Dendritic cell treated with granulocyte-macrophage colony-stimulating factor and Interleukin-4, amounts not matched to agents 40 ng/mL and 50 ng/mL, for 4 days (primary cell): Measurements from ENCODE around the gene RAP1GAP2.
"Not testable (repeated sequence)": the region's sequence is repeated elsewhere in the genome, so short reads cannot be mapped to it uniquely, and the experiment has no call there.

Source experiments
- H3K27ac Mint-ChIP-seq: one replicate; pipeline ENCODE4 v1.8.0; 2022; ENCODE audit warnings: mild to moderate bottlenecking, mixed read lengths
- H3K27me3 Mint-ChIP-seq: one replicate; pipeline ENCODE4 v1.8.0; 2022; ENCODE audit warnings: mild to moderate bottlenecking, mixed read lengths
- H3K36me3 Mint-ChIP-seq: one replicate; pipeline ENCODE4 v1.8.0; 2022; ENCODE audit warnings: low read depth, mixed read lengths
- H3K4me1 Mint-ChIP-seq: one replicate; pipeline ENCODE4 v1.8.0; 2022; ENCODE audit warnings: low read depth, mixed read lengths
- H3K4me3 Mint-ChIP-seq: one replicate; pipeline ENCODE4 v1.8.0; 2022; ENCODE audit warnings: mild to moderate bottlenecking, moderate library complexity, mixed read lengths
- H3K9me3 Mint-ChIP-seq: one replicate; pipeline ENCODE4 v1.8.0; 2022; ENCODE audit warnings: mixed read lengths
- intact Hi-C: fragments of 100-400 bp; cut with micrococcal nuclease; formaldehyde crosslinking; loops from one replicate; pipeline ENCODE4 v1.15.0; 2022

RAP1GAP2 gene

DNA sequence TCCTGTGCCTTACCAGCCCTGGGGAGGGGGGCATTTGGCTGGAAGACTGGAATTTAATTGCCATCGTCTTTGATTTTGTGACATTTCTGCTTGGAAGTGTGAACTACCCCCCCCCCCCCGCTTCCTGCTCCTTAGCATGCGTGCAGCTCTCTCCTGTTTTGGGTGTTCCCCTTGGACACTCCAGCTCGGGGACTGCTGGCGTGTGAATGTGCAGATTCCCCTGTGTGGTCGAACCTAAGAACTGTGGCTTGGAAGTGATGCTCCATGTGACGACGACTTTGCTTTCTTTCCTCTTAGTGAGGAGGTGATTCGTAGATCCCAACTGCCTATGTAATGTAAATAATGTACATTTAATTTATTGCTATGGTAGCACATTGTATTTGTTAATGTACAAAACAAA is 241.0 kb downstream of the RAP1GAP2 start:
- intact Hi-C loops, result no loop called here

DNA sequence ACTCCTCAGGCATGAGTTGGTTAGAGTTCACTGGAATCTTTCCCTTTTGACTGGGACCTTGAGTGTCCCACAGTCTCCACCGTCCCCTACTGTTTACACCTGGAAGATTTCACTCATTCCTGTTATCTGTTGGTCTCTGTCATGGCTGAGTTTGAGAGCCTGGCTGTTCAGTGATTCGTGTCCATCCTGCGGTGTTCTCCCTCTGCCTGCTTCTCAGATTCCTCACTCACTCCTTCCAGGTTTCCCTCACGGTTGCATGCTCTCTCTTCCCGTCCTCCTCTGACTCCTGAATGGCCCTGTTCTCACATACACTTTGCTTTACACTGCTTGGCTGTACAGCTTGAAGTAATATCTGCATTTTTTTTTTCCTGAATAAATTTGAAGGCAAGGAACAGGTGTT is 242.7 kb downstream of the RAP1GAP2 start:
- Mint-ChIP-seq H3K36me3 (peaks cover 16% of the 10 kb centered on the region), H3K27ac (no peak overlapping the region), H3K4me3 (no peak overlapping the region), H3K27me3 (peaks cover 20% of the 10 kb centered on the region), H3K9me3 (peaks cover 8% of the 10 kb centered on the region), H3K4me1 (peaks cover 14% of the 10 kb centered on the region)
- intact Hi-C loops, result no loop called here

More for the DNA sequence above, 241.0 kb downstream of the RAP1GAP2 start:
- Mint-ChIP-seq H3K27me3 (peaks cover 15% of the 10 kb centered on the region), H3K4me1 (peaks cover 14% of the 10 kb centered on the region), H3K27ac (no peak overlapping the region), H3K9me3 (no peaks in the 10 kb centered on the region), H3K36me3 (peaks cover 32% of the 10 kb centered on the region), H3K4me3 (no peak overlapping the region)

DNA sequence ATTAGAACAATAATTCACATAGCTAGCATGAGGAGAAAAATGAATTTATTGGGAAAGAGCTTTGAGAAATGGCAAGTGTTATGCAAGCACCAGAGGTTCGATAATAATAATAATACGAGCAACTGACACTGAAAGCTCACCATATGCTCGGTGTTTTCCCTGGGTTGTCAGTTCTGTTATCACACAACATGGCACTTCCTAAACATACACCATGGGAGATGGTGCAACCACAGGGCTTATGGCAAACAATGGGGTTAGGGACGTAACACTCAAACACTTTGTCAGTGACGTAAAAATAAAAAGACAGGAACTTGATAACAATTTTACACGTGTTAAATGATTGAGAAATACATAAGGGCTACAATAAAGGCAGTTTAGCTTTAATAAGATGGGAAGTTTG is 243.5 kb downstream of the RAP1GAP2 start:
- H3K27me3 Mint-ChIP-seq, result peaks cover 24% of the 10 kb centered on the region
- H3K27ac Mint-ChIP-seq, result no peak overlapping the region
- H3K4me1 Mint-ChIP-seq, result peaks cover 14% of the 10 kb centered on the region
- no peak overlapping the region for H3K4me3 Mint-ChIP-seq
- peaks cover 16% of the 10 kb centered on the region for H3K9me3 Mint-ChIP-seq
- H3K36me3 Mint-ChIP-seq, result peaks cover 8% of the 10 kb centered on the region
- intact Hi-C loops, result no loop called here

DNA sequence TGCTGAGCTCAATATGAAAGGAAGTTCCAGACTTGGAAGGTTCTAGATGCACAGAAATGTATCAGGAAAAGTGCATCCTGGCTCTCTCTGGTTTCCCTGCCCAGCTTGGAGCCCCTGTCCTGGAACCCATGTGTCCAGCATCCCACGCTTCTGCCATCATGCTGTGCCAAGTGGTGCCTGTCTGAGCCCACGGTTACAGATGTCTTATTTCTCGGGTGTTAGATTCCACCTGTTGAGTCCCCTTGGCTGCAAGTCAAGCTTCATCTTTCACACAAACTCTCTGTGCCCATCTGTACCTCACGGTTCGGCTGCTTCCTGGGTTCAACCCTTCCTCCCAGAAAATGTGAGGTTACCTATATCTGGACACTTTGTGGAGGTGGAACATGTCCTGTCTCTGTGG is 244.6 kb downstream of the RAP1GAP2 start:
- H3K27me3 Mint-ChIP-seq, result peaks cover 24% of the 10 kb centered on the region
- H3K27ac Mint-ChIP-seq, result no peak overlapping the region
- no peak overlapping the region for H3K4me3 Mint-ChIP-seq
- no peaks in the 10 kb centered on the region for H3K36me3 Mint-ChIP-seq
- H3K9me3 Mint-ChIP-seq, result peaks cover 16% of the 10 kb centered on the region
- H3K4me1 Mint-ChIP-seq, result peaks cover 14% of the 10 kb centered on the region
- intact Hi-C loops, result no loop called here

DNA sequence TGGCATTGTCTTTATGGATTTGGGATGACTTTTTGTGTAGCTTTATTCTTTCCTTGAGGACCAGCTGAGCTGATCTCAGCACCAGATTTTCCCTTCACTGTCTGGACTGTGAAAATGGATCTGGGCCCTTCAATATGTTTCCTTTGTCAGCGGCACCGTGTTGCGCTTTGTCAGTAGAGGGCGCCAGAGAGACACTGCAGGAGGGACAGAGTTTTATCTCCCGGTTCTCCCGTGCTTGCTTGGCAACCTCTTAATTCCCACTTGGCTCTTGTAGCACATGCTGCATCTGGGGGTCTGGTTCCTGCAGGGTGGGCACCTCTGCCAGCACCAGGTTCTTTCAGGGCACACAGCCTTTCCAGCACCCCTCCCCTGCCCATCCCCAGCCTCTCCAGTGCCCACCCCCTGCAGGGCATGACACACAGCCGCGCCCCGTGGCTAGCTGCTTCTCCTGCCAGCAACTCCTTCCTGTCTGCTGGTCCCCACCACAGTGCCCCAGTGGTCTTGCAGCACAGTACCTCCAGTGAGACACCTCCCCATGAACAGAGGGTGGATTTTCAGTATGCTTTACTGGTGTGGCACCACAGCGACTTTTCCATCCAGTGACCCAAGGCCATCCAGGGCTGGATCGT is 247.6 kb downstream of the RAP1GAP2 start:
- Mint-ChIP-seq H3K4me3 (no peak overlapping the region), H3K27ac (no peak overlapping the region), H3K4me1 (peaks cover 12% of the 10 kb centered on the region), H3K9me3 (peaks cover 16% of the 10 kb centered on the region), H3K27me3 (peaks cover 26% of the 10 kb centered on the region), H3K36me3 (peaks cover under 1% of the 10 kb centered on the region)
- intact Hi-C loops, result no loop called here

DNA sequence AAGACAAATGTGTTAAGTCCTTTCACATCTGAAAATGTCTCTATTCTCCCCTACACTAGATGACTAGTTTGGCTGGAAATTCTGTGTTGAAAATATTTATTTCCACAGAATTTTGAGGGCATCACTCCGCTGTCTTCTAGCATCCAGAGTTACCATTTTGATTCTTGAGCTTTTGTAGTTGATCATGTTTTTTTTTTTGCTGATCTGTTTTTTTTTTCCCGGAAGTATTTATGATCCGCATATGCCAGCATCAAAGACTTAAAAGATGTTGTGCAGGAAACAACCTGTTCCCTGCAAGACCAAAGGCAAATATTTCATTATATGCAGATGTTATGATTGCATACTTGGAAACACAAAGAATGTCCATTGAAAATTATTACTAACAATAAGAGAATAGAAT is 250.5 kb downstream of the RAP1GAP2 start:
- Mint-ChIP-seq H3K4me3 (no peak overlapping the region), H3K27ac (no peak overlapping the region)
- intact Hi-C loops, result loop anchor here (5.0 kb wide), 2 partner anchors 401 to 601 kb away; no protein-coding TSS in a partner anchor

DNA sequence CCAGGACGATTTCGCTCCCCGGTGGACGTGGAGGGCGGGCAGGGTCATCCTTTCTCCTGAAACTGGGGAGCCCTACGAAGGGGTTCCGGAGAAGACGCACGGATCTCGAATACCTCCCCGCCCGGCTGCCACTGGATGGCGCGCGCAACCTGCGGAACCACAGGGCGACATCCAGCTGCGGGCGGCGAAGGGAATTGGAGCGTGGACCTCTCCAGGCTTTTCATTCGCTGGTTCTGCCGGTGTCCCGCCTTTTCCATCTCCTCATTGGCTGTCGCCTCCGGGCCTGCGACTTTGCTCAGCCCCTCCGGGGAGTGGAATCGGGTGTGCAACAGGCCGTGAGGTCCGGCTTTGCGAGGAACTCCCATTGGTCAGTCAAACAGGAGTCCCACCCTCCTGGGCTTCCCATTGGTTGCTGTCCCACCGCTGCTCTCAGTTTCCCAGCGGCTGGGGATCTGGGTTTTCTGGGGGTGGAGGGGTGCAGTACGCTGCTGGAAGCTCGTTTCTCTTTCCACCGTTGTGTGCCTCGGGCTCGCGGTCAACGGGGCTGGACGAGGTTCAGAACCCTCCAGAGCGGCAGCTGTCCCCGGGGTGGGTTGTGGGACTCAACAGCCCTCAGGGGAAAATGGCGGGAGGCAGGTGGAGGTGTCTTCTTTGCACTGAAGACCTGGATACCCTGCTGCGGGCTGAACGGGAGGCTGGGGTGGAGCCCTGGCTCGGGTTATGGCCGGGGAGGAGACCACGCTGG is 252.7 kb downstream of the RAP1GAP2 start:
- peaks cover 10% of the 10 kb centered on the region for H3K4me1 Mint-ChIP-seq
- peaks cover 7% of the 10 kb centered on the region for H3K27me3 Mint-ChIP-seq
- H3K36me3 Mint-ChIP-seq, result peaks cover 6% of the 10 kb centered on the region

More for the DNA sequence above, 250.5 kb downstream of the RAP1GAP2 start:
- Mint-ChIP-seq H3K27me3 (peaks cover 13% of the 10 kb centered on the region), H3K9me3 (peaks cover 16% of the 10 kb centered on the region), H3K36me3 (peaks cover 6% of the 10 kb centered on the region), H3K4me1 (peaks cover 10% of the 10 kb centered on the region)

DNA sequence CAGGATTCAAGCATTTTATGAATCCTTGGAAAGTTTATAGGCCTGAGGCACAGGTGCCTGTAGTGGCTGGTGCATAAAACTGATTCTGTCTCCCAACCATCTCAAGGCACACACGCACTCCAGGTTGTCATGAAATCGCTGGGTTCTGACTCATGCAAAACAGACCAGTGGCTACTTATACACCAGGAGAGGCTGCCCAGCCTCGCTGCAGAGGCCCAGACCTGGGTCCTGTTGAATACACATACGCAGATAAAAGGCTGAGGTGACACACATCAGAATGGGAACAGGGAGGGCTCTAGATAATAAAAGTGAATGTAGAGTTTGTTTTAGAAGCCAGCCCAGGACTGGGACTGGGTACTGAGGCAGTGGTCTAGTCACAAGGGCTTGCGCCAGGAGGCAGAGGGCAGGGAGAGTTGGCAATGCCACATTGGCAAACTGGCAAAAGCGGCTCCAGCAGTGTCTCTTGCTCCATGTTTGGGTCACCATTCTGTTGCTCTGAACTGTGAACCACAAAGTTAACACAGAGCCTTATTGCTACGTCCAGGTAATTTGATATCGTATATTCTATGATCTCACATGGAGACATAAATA is 253.6 kb downstream of the RAP1GAP2 start:
- H3K4me3 Mint-ChIP-seq, result no peak overlapping the region
- intact Hi-C loops, result loop anchor here (5.0 kb wide), 2 partner anchors 398 to 598 kb away; no protein-coding TSS in a partner anchor
- peaks cover 10% of the 10 kb centered on the region for H3K4me1 Mint-ChIP-seq
- peaks cover 6% of the 10 kb centered on the region for H3K36me3 Mint-ChIP-seq
- no peaks in the 10 kb centered on the region for H3K9me3 Mint-ChIP-seq
- peaks cover 2% of the 10 kb centered on the region for H3K27me3 Mint-ChIP-seq
- H3K27ac Mint-ChIP-seq, result no peak overlapping the region

More for the DNA sequence above, 252.7 kb downstream of the RAP1GAP2 start:
- Mint-ChIP-seq H3K9me3 (peaks cover 8% of the 10 kb centered on the region), H3K4me3 (peak overlapping the region; percentile 95), H3K27ac (peak overlapping the region; percentile 88)
- intact Hi-C loops, result loop anchor here (5.0 kb wide), 2 partner anchors 398 to 598 kb away; no protein-coding TSS in a partner anchor

DNA sequence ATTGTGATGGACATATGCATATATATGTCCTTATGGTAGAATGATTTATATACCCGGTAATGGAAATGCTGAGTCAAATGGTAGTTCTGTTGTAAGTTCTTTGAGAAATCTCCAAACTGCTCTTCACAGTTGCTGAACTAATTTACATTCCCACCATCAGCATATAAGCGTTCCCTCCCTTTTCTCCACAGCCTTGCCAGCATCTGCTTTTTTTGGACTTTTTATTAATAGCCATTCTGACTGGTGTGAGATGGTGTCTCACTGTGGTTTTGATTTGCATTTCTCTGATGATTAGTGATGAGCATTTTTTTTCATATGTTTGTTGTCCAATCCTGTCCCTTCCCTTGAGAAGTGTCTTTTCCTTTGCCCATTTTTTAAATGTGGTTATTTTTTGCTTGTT is 258.6 kb downstream of the RAP1GAP2 start:
- H3K36me3 Mint-ChIP-seq, H3K27me3 Mint-ChIP-seq, H3K27ac Mint-ChIP-seq, H3K4me1 Mint-ChIP-seq, intact Hi-C loops, H3K4me3 Mint-ChIP-seq, H3K9me3 Mint-ChIP-seq: not testable (repeated sequence)

DNA sequence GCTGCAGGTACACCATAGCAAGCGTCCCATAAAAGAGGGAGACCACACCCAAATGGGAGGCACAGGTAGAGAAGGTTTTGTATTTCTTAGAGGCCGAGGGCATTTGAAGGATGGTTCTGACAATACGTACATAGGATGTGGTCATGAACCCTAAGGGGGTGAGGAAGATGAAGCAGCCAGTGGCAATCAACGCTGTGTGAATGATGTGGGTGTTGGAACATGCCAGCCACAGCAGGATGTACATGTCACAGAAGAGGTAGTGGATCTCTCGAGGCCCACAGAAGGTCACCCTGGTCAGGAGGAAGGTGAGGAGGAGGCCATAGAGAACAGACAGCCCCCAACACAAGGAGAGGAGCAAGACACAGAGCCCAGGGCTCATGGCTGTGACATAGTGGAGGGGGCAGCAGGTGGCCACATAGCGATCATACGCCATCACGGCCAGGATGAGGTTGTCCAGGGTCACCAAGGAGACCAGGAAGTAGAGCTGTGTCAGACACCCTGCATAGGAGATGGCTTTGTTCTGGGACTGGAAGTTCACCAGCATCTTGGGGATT is 266.7 kb downstream of the RAP1GAP2 start:
- H3K27ac Mint-ChIP-seq, intact Hi-C loops: not testable (repeated sequence)

DNA sequence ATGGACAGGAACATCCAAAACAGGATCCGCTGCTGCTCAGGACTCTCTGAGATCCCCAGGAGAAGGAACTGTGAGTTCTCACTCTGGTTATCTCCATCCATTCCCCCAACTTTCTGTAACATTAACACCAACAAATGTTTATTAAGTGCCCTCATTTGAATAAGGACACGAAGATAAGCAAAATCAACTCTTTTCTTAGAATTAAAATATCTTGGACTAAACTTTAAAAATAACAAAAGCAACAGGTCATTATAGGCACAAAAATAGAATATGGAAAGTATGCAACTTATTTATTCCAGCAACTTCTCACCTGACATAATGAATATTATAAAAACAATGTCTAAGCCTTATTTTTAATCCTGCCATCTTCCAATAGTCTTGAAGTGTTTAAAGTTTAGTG is 267.3 kb downstream of the RAP1GAP2 start, which contains the start of gene OR1D5:
TSS of gene OR1D5 (minus strand) at position 101 of the 400 bp plus-strand sequence. CDS start at position 101, 0 bp downstream.
- H3K9me3 Mint-ChIP-seq, H3K27ac Mint-ChIP-seq, H3K36me3 Mint-ChIP-seq, H3K4me1 Mint-ChIP-seq, H3K27me3 Mint-ChIP-seq, intact Hi-C loops, H3K4me3 Mint-ChIP-seq: not testable (repeated sequence)

More for the DNA sequence above, 266.7 kb downstream of the RAP1GAP2 start:
- not testable (repeated sequence) for H3K27me3 Mint-ChIP-seq, H3K9me3 Mint-ChIP-seq, H3K4me3 Mint-ChIP-seq, H3K36me3 Mint-ChIP-seq, H3K4me1 Mint-ChIP-seq

DNA sequence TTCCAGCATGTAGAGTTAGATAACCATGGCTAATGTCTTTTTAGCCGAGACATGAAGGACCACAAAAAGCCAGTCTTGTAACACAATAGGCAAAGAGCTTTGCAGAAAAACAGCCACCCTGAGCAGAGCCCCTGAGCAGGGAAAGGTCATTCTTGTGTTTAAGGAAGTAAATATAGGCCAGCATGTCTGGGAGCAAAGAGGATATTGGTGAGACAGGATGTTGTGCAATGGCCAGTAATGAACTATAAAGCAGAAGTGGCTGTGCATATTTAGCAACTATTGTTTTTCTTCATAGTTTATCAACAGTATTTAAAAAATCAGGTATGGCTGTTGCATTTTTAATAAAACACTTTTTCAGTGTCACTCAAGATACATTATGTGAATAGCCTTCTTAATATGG is 269.0 kb downstream of the RAP1GAP2 start:
- H3K4me1 Mint-ChIP-seq, H3K9me3 Mint-ChIP-seq, H3K27ac Mint-ChIP-seq, H3K36me3 Mint-ChIP-seq, H3K4me3 Mint-ChIP-seq, H3K27me3 Mint-ChIP-seq, intact Hi-C loops: not testable (repeated sequence)

DNA sequence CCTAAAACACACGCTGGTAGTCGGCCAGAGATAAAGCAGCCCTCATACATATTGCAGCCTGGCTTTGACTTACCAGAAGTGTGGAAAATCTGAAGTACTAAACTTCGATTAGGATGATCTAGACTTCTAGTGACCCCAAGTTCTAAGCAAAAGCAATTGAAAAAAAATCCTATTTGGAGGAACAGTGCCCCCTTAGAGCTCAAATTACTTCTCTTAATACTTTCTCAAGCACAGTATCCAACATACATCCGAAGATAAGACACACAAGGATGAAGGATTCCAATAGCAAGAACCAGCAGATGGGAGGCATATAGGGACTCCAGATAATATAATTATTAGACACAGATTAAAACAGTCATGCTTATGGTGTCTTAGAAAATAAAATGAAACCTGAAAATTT is 277.6 kb downstream of the RAP1GAP2 start:
- H3K27ac Mint-ChIP-seq, intact Hi-C loops: not testable (repeated sequence)

More for the DNA sequence above, 277.6 kb downstream of the RAP1GAP2 start:
- not testable (repeated sequence) for H3K4me1 Mint-ChIP-seq, H3K36me3 Mint-ChIP-seq, H3K27me3 Mint-ChIP-seq, H3K4me3 Mint-ChIP-seq
- peaks cover 16% of the 10 kb centered on the region for H3K9me3 Mint-ChIP-seq
